SK-N-SH (cell line): ENCODE measurements around the gene PACSIN1. TPM values are rescaled to one million over a fixed set of nuclear protein-coding genes. Genes with fewer than 3 reads are reported as not detected.

Experiments used
- CTCF ChIA-PET: fragments of 300-600, 350-600 bp; formaldehyde crosslinking; extraction: SDS; loops from one replicate; lab custom pipeline; 2021; lab: Yijun Ruan, JAX
- POLR2A ChIA-PET: fragments of 350-600 bp; sonication (Branson Sonifier 250); formaldehyde crosslinking; extraction: SDS; loops from one replicate; lab custom pipeline; 2020; ENCODE audit warnings: antibody characterized with exemption, inconsistent platforms; lab: Yijun Ruan, JAX
- DNase-seq: peaks from one replicate; pipeline ENCODE4 v3.0.0; 2012
- H2AFZ ChIP-seq: fragments of 200-600 bp; sonication (generic); 2 replicates; pipeline ENCODE4 v1.8.1; 2016; ENCODE audit warnings: antibody characterized with exemption, mild to moderate bottlenecking, low read depth
- H3F3A ChIP-seq: fragments of 200-600 bp; sonication (generic); replicated peaks from 2 replicates; pipeline ENCODE3; 2016; ENCODE audit warnings: antibody characterized with exemption, mild to moderate bottlenecking; ENCODE audit not compliant: insufficient read depth
- H3K27ac ChIP-seq, 2 experiments: fragments of 200-500 bp in 1 of 2; fragments of 200-600 bp in 1 of 2; sonication (Bioruptor generic) in 1 of 2; sonication (generic), shearing (Covaris generic) in 1 of 2; 2 replicates each; pipeline versions ENCODE4 v1.5.1 to v1.6.1; 2014 to 2016; ENCODE audit warnings: low read depth in 2 of 2, inconsistent platforms in 1 of 2, low read length in 1 of 2, mild to moderate bottlenecking in 1 of 2, mixed read lengths in 1 of 2
- H3K27me3 ChIP-seq: fragments of 200-600 bp; sonication (generic), shearing (Covaris generic); 2 replicates; pipeline ENCODE4 v1.6.1; 2016; ENCODE audit warnings: mixed run types; ENCODE audit not compliant: insufficient read depth
- H3K36me3 ChIP-seq, 2 experiments: fragments of 200-500 bp in 1 of 2; fragments of 200-600 bp in 1 of 2; sonication (Bioruptor generic) in 1 of 2; sonication (generic) in 1 of 2; replicated peaks in 1 of 2; 2 replicates each; pipeline versions ENCODE3 to v1.5.1; 2014 to 2016; ENCODE audit warnings: low read length in 1 of 2, mild to moderate bottlenecking in 1 of 2; ENCODE audit not compliant: insufficient read depth in 2 of 2, control insufficient read depth in 1 of 2
- H3K4me1 ChIP-seq, 2 experiments: fragments of 200-500 bp in 1 of 2; fragments of 200-600 bp in 1 of 2; sonication (Bioruptor generic) in 1 of 2; sonication (generic), shearing (Covaris generic) in 1 of 2; 2 replicates each; pipeline versions ENCODE4 v1.5.1 to v1.6.1; 2014 to 2016; ENCODE audit warnings: low read depth in 1 of 2, low read length in 1 of 2, mixed run types in 1 of 2; ENCODE audit not compliant: insufficient read depth in 2 of 2, control insufficient read depth in 1 of 2
- H3K4me2 ChIP-seq: fragments of 200-600 bp; sonication (generic), shearing (Covaris generic); 2 replicates; pipeline ENCODE4 v1.6.1; 2017; ENCODE audit warnings: mixed run types
- H3K4me3 ChIP-seq, 2 experiments: fragments of 200-500 bp in 1 of 2; fragments of 200-600 bp in 1 of 2; sonication (Bioruptor generic) in 1 of 2; sonication (generic), shearing (Covaris generic) in 1 of 2; 2 replicates each; pipeline versions ENCODE4 v1.5.1 to v1.8.1; 2014 to 2016; ENCODE audit warnings: low read depth in 2 of 2, inconsistent platforms in 1 of 2, low read length in 1 of 2, mild to moderate bottlenecking in 1 of 2, mixed read lengths in 1 of 2, moderate library complexity in 1 of 2
- H3K79me2 ChIP-seq: fragments of 200-600 bp; sonication (generic); 2 replicates; pipeline ENCODE4 v1.8.1; 2017; ENCODE audit warnings: mild to moderate bottlenecking; ENCODE audit not compliant: insufficient read depth
- H3K9ac ChIP-seq: fragments of 200-600 bp; sonication (generic); 2 replicates; pipeline ENCODE4 v1.6.1; 2017; ENCODE audit warnings: mixed run types
- H3K9me2 ChIP-seq: fragments of 200-600 bp; sonication (generic); 2 replicates; pipeline ENCODE4 v1.6.1; 2017; ENCODE audit warnings: mixed run types
- H3K9me3 ChIP-seq: fragments of 200-600 bp; sonication (generic); 2 replicates; pipeline ENCODE4 v1.6.1; 2017; ENCODE audit warnings: mixed run types, mild to moderate bottlenecking, moderate library complexity
- H4K20me1 ChIP-seq: fragments of 200-600 bp; sonication (generic); 2 replicates; pipeline ENCODE4 v1.6.1; 2017; ENCODE audit warnings: mild to moderate bottlenecking, mixed run types; ENCODE audit not compliant: insufficient read depth
- EP300 ChIP-seq, 2 experiments: IDR thresholded peaks; 2 replicates each; pipeline versions ENCODE4 v1.4.0 to v1.6.1; 2012; ENCODE audit warnings: borderline replicate concordance in 1 of 2, low read depth in 1 of 2, low read length in 1 of 2
- EZH2phosphoT487 ChIP-seq: fragments of 200-600 bp; sonication (generic); IDR thresholded peaks from 2 replicates; pipeline ENCODE4 v1.6.1; 2017; ENCODE audit warnings: low read depth, mixed run types, mild to moderate bottlenecking, antibody characterized with exemption, moderate library complexity, borderline replicate concordance
- FOSL2 ChIP-seq: IDR thresholded peaks from 2 replicates; pipeline ENCODE4 v1.4.0; 2012; ENCODE audit warnings: low read depth, mild to moderate bottlenecking, moderate library complexity, borderline replicate concordance
- FOXM1 ChIP-seq: IDR thresholded peaks from 2 replicates; pipeline ENCODE4 v1.4.0; 2012; ENCODE audit warnings: low read depth, mild to moderate bottlenecking
- MEF2A ChIP-seq: IDR thresholded peaks from 2 replicates; pipeline ENCODE4 v1.4.0; 2012; ENCODE audit warnings: low read depth, borderline replicate concordance
- MXI1 ChIP-seq: IDR thresholded peaks from 2 replicates; pipeline ENCODE4 v1.6.1; 2012; ENCODE audit warnings: mild to moderate bottlenecking, low read depth, low read length, improper control_type of control experiment
- RAD21 ChIP-seq: IDR thresholded peaks from 2 replicates; pipeline ENCODE4 v1.6.1; 2012; ENCODE audit warnings: mild to moderate bottlenecking, low read length
- RCOR1 ChIP-seq: fragments of 150-350 bp; IDR thresholded peaks from 2 replicates; pipeline ENCODE4 v1.6.1; 2017; ENCODE audit warnings: antibody characterized with exemption, low read length
- RXRA ChIP-seq: IDR thresholded peaks from 2 replicates; pipeline ENCODE4 v1.4.0; 2012; ENCODE audit warnings: low read depth, mild to moderate bottlenecking, borderline replicate concordance
- SIN3A ChIP-seq: IDR thresholded peaks from 2 replicates; pipeline ENCODE4 v1.6.1; 2012; ENCODE audit warnings: low read depth, mild to moderate bottlenecking, low read length, moderate library complexity, borderline replicate concordance
- WGBS: methylation state at CpG from one replicate; pipeline ENCODE4 v1.1.6; 2017; ENCODE audit warnings: low lambda C conversion rate; 5-methylcytosine and 5-hydroxymethylcytosine counted together
- polyA plus RNA-seq, 3 experiments: library from polyadenylated mRNA; depleted of rRNA; stranded (reverse); fragments of >200 nt; gene quantifications; 2 replicates each; pipeline ENCODE4 v1.2.3, GENCODE V29; 2012

Gene PACSIN1
- polyA plus RNA-seq, 1 of the 3 experiments (the other 2 are of a cell fraction) = 0.05 TPM

- TF ChIP-seq EZH2phosphoT487 (no peak), FOXM1 (no peak), SIN3A (no peak), MXI1 (no peak), MEF2A (no peak)
Measured at GRCh38 chr6:34537922-34538550, 72.2 kb downstream of the PACSIN1 start (continued).

- no peaks in the 10 kb centered on the region for H3K79me2 ChIP-seq
- no peak overlapping the region for H3K4me3 ChIP-seq
- H3K4me2 ChIP-seq = no peak overlapping the region
- no peak overlapping the region for H3K9ac ChIP-seq
- CTCF ChIA-PET = interaction anchor here (1.0 kb wide), 1 partner anchor 22 kb away, joined by 3 read pairs; no protein-coding TSS in a partner anchor
- WGBS = 92% methylated on average over 4 of the region's 6 CpGs
- H3K27me3 ChIP-seq = no peaks in the 10 kb centered on the region
- no peak for TF ChIP-seq RAD21
- no peak overlapping the region for H3K27ac ChIP-seq
- no peaks in the 10 kb centered on the region for H3K9me3 ChIP-seq
- H3K36me3 ChIP-seq = no peaks in the 10 kb centered on the region
- H2AFZ ChIP-seq = no peak overlapping the region
- H4K20me1 ChIP-seq = no peaks in the 10 kb centered on the region
- DNase-seq = no peak
- POLR2A ChIA-PET = no interaction called here
- no peaks in the 10 kb centered on the region for H3K9me2 ChIP-seq
- no peaks in the 10 kb centered on the region for H3F3A ChIP-seq
- peaks cover under 1 to 17% of the 10 kb centered on the region in 2 experiments; a peak in 1 of 4 replicates for H3K4me1 ChIP-seq
Measured at GRCh38 chr6:34538581-34538980, 72.7 kb downstream of the PACSIN1 start.

- peaks cover 6 to 17% of the 10 kb centered on the region in 2 experiments; a peak in 1 of 4 replicates for H3K4me1 ChIP-seq
- ChIA-PET POLR2A (no interaction called here), CTCF (interaction anchor here (1.0 kb wide), 1 partner anchor 21 kb away, joined by 3 read pairs; no protein-coding TSS in a partner anchor)
- H3K79me2 ChIP-seq = no peaks in the 10 kb centered on the region
- H3K27ac ChIP-seq = no peak overlapping the region
- no peaks in the 10 kb centered on the region for H3K36me3 ChIP-seq
- no peak overlapping the region for H3K9ac ChIP-seq
- TF ChIP-seq FOSL2 (no peak), RXRA (no peak), RCOR1 (no peak), EP300 (IDR thresholded peaks at IDR 0.05; ENCODE audit: borderline replicate concordance in 1 of 2, low read depth in 1 of 2, low read length in 1 of 2) (no peak)
- H3K27me3 ChIP-seq = no peaks in the 10 kb centered on the region
- H2AFZ ChIP-seq = no peak overlapping the region
- H3K9me2 ChIP-seq = no peaks in the 10 kb centered on the region
- no peaks in the 10 kb centered on the region for H4K20me1 ChIP-seq
- no peaks in the 10 kb centered on the region for H3F3A ChIP-seq
- H3K4me3 ChIP-seq = no peak overlapping the region
- no peak for DNase-seq
- no peak overlapping the region for H3K4me2 ChIP-seq
- H3K9me3 ChIP-seq = no peaks in the 10 kb centered on the region
- 90% methylated on average over 2 of the region's 14 CpGs for WGBS
Measured at GRCh38 chr6:34539181-34539580, 73.3 kb downstream of the PACSIN1 start.
